Activated T-helper 1 cell treated with anti-CD3 and anti-CD28 coated beads, Interleukin-2, amount 50 U/mL, for 16 hours (primary cell): ENCODE data around the gene GAA.

Source experiments
- DNase-seq, 2 donors: peaks; one replicate each; pipeline ENCODE4 v3.0.0-alpha.2; 2020; ENCODE audit warnings: low read depth in 1 of 2, low spot score in 1 of 2

GAA gene

GRCh38 chr17:80116921-80117380, 15.6 kb downstream of the GAA start:
- no peak for DNase-seq

GRCh38 chr17:80117491-80118401, 16.4 kb downstream of the GAA start:
- no peak for DNase-seq

- no peak for DNase-seq
Measured at GRCh38 chr17:80118601-80119270, 17.4 kb downstream of the GAA start.

- DNase-seq: no peak
Measured at GRCh38 chr17:80119271-80119791, 17.9 kb downstream of the GAA start.

- no peak for DNase-seq
Measured at GRCh38 chr17:80119839-80120238, 18.5 kb downstream of the GAA start.

GRCh38 chr17:80122026-80122575, 20.7 kb downstream of the GAA start:
- no peak for DNase-seq

GRCh38 chr17:80122926-80123505, 21.6 kb downstream of the GAA start:
- DNase-seq: no peak

GRCh38 chr17:80123791-80124190, 22.4 kb downstream of the GAA start:
- no peak for DNase-seq

- DNase-seq: no peak
Measured at GRCh38 chr17:80124351-80124981, 23.1 kb downstream of the GAA start.

- DNase-seq: no peak
Measured at GRCh38 chr17:80125656-80126448, 24.5 kb downstream of the GAA start.

- DNase-seq: no peak
Measured at GRCh38 chr17:80126449-80126715, 25.0 kb downstream of the GAA start.

- no peak for DNase-seq
Measured at GRCh38 chr17:80129006-80129565, 27.7 kb downstream of the GAA start.

- DNase-seq: no peak
Measured at GRCh38 chr17:80130992-80131391, 29.6 kb downstream of the GAA start.

- no peak for DNase-seq
Measured at GRCh38 chr17:80132906-80133625, 31.7 kb downstream of the GAA start.

- no peak for DNase-seq
Measured at GRCh38 chr17:80133626-80133970, 32.2 kb downstream of the GAA start.

- no peak for DNase-seq
Measured at GRCh38 chr17:80137131-80137530, 35.8 kb downstream of the GAA start.

- DNase-seq: no peak
Measured at GRCh38 chr17:80138856-80139426, 37.6 kb downstream of the GAA start.

- no peak for DNase-seq
Measured at GRCh38 chr17:80141463-80142165, 40.2 kb downstream of the GAA start.

- DNase-seq: no peak
Measured at GRCh38 chr17:80142929-80143328, 41.5 kb downstream of the GAA start.
